GM19467 (cell line): Measurements from ENCODE around the gene SLIT1.

Experiments
- ATAC-seq: cut with Tn5 transposase; IDR thresholded peaks from one replicate; pipeline ENCODE4 v1.9.1; 2021; ENCODE audit warnings: mild to moderate bottlenecking, moderate library complexity; ENCODE audit not compliant: unreplicated experiment

SLIT1 gene

DNA sequence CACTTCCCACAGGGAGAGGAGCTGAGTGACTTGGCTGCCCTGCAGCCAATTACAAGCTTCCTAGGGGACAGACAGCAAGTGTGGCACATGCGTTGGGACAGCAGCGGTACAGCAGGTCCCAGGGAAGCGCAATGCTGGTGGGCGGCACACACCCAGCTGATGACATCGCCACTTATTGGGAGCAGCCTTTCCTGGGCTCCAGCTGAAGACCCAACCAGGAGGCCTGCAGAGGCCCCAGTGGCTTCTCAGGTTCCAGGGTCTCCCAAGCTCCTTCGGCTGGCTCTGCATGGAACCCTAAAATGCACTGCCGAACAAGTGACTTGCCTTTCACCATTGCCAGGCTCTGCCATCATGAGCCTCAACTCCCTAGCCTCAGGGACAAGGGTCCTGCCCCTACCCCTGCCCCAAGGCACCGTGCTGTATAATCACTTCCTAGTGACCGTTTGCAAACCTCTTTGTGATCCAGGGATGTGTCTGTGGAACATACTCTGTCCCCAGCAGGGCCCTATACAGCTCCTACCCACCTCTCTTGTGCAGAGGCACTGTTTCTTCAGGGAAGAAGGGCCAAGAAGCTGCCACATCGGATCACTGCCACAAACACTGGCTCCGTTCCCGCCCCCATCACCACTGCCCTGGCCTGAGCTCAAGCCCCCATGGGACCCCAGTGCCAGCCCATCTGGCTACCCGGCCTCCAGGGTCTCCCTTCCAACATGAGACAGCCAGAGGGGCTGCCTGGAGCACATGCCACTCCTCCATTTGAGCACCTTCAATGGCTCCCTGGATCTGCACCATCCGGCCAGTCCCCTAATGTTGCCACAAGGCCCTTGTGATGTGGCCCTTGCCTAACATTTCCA lies 19.3 kb upstream of the SLIT1 start:
- no peak for ATAC-seq

DNA sequence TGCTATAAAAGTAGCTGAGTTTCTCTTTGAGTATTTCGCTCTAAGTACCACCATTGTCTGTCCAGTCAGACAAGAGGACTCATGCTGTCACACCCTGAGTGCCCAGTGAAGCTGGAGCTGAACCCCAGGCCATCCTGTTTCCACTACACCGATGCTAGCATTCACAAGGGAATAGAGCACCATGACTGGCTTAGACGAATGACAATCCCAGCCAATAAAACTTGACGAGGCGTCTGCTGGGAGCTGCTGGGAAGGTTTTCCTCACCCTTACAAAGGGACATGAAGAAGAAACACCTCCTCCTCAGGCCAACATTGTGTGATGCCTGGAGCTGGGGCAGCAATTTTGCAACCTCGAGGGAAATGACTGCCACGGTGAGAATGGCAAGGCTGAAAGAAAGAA lies 17.5 kb upstream of the SLIT1 start:
- no peak for ATAC-seq

- ATAC-seq: no peak
These were observed 14.9 kb upstream of the SLIT1 start for GRCh38 chr10:97200616-97201015.

GRCh38 chr10:97199152-97199551 lies 13.4 kb upstream of the SLIT1 start:
- ATAC-seq: no peak

DNA sequence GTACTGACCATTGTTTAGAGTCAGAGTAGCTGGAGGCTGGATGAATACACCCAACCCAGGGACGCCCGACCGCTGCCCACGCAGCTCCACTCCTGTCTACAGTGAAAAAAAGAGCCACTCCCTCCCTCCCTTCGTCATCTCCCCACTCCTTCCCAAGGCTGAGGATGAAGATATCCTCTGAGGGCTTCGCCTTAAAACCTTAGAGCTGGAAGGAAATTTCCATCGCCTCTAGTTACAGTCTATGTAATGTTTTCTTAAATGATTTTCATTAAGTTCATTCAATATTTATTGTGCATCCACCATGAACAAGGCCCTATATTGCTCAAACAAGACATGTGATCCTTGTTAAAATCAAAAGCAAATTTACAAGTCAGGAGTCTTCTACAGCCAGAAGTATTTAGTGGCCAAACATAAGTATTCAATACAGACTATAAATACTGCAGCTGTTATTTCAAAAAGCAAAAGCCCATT lies 11.3 kb upstream of the SLIT1 start:
- ATAC-seq: no peak

DNA sequence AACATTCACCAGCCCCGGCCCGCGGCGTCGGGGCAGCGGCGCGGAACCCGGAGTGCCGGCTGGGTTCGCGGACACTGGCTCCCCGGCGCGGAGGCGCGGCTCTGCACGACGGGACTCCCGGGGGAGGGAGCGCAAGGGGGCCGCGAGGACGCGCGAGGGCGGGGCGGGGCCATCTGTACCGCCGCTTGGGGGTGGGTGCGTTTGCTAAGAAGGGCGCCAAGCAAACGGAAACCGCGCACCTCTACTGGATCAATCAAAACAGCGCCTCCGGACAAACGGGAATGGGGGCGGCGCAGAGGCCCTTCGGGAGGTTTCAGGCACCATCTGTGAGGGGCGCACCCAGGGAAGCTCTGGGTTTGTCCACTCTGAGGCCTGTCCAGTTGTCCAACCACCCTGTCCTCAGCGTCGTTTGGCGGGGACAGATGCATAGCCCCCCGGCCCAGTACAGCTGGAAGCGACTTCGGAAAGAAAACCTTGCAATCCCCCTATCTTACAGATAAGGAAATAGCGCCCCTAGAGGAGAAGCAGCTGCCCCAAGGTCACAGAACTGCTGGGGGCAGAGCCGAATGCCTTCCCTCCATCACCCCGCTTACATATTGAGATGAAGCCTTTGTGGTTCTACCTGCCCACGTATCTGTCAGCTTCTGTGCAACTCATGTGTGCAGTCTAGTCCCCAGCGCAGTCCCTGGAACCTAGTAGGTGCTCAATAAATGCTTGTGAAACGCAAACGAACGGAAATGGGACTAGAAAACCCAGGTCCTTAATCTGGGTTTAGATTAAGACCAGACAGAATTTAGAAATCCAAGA lies 10.7 kb upstream of the SLIT1 start:
- ATAC-seq: no peak

GRCh38 chr10:97195706-97196222 lies 10.0 kb upstream of the SLIT1 start:
- ATAC-seq: no peak

DNA sequence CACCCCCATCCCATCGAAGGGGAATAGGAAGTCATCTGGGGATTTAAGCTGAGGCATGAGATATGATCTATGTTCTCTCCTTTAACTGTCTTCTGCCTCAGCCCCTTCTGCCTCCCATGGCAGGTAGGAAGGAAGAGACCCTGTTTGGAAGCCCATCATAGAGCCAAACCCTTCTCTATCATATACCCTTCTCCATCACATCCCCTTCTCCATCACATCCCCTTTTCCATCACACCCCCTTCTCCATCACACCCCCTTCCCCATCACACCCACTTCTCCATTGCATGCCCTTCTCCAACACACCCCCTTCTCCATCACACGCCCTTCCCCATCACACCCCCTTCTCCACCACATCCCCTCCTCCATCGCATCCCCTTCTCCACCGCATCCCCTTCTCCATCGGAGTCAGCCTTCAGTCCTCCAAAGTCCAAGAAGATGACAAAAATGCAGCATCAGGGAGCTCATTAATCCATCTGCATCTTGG lies 7.2 kb upstream of the SLIT1 start:
- no peak for ATAC-seq

DNA sequence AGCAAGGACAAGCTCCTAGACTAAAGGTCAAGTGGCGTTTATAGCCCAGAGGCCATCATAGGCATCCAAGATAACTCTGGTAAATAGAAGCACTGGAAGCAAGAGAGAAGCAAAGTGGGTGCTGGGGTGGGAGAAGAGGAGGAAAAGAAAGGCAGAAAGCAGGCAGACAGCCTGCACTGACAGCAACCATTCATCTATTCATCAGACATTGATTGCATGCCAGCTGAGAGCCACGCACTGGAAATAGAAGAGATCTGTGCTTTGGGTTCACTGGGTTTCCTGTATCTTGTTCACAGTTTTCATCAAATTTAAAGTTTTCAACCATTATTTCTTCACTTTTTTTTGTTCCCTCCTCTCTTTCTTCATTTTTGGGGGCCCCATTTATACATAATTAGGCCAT lies 4.7 kb upstream of the SLIT1 start:
- no peak for ATAC-seq

- no peak for ATAC-seq
These were observed 2.5 kb upstream of the SLIT1 start for GRCh38 chr10:97188261-97188711.

DNA sequence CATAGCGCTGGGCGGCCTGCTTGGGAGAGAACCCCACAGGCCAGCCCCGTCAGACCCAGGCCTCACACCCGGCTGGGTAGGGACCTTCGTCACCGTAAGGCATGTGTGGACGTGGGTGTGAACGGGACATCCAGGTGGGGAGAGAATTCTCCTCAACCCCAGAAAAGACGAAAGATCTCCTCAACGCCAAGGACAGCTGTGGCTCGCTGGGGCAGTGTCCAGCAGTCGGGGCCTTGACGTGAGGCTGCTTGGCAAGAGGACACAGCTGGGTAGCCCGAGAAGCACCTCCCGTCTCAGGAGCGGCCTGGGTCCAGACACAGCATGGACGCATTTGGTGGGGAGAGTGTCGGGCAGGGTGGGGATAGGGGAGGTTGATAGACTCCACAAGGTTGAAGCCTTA lies 1.2 kb upstream of the SLIT1 start:
- ATAC-seq: no peak

DNA sequence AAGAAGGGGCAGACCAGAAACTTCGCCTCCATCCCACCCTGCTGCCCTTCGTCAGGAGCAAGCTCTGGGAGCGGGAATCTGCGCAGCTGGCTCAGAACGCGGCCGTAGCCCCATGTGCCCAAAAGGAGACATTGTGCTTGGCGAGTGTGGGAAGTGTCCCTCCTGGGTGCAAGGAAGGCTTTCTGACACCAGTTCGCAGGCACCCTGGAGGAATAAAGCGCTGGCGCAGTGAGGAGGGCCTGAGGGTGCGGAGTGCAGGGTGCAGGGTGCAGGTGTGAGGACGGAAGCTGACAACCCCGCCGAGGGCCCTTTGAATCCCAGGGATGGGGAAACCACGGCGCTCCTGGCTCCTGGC lies 811 bp downstream of the SLIT1 start:
- no peak for ATAC-seq

DNA sequence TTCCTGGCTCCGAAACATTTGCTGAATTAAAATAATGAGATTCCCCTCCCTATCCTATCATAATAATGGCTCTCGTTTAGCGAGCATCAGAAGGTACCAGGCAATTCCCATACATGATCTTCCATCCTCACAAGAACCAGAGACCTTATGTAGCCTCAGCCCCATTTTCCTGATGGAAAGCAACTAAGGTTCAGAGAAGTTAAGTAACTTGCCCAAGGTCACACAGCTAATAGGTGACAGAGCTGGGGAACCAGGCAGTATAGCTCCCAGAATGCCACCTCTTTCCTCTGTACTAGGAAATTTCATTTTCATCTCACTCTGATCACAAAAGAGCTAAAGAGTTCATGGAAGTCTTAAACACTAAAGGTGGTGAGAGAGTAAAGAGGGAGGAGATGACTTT lies 2.4 kb downstream of the SLIT1 start:
- no peak for ATAC-seq

GRCh38 chr10:97182288-97182990 lies 3.3 kb downstream of the SLIT1 start:
- ATAC-seq: no peak

DNA sequence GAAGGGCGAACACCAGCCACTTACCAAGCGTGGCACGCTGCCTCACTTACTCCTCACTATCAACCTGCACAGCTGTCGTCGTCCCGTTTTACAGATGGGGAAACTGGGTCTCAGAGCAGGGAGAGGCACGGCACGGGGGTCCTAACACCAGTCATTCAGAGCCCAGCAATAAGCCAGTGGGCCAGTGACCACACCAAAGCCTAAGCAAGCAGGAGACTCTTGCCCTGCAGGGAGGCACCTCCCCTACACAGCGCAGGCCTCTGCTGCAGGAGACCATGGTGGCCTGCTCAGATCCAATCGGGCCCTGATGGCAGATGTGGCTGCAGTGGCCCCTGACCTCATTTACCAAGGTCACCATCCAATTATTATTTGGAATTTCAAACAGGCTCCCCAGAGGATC lies 4.8 kb downstream of the SLIT1 start:
- ATAC-seq: no peak

- ATAC-seq: no peak
These were observed 5.4 kb downstream of the SLIT1 start for GRCh38 chr10:97180363-97180755.

DNA sequence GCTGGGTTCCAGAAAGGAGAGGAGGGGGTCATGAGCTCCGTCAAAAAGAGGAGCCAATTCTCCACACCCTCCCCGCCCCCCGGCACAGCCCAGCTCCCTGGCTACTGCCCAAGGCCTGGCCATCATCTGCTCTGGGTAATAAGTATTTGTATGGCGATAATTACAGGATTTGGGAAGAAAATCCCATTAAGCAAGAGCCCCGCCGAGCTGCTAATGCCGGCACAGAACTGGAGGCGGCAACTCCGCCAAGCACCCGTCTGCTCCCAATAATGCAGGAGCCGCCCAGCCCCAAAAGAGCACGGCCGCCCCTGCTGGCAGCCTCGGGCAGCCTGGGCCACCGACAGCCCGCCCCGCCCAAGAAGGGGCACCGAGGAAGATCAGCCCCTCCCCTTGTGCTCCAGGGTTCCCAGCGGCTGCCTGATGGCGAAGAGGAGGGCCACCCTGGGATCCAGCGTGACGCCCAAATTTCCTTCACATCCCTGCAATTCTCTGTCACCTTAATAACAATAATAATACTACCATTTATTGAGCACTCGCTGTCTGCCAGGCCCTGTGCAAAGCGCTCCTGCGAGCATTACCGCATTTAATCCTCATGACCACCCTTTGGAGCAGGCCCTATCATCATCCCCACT lies 5.9 kb downstream of the SLIT1 start:
- ATAC-seq: no peak

DNA sequence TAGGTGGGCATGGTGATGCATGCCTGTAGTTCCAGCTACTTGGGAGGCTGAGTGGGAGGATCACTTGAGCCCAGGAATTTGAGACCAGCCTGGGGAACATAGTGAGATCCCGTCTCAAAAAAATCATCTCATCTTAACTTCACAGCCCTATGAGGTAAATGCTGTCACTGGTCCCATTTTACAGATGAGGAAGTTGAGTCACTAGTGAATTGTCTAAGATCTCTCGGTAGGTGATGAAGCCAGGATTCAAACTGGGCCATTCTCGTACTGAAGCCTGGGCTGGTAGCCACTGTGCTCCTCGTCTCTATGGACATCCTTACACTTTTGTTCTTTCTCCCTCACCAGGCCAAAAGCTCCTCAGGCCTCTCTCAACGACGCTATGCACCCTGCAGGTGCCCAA lies 6.4 kb downstream of the SLIT1 start:
- ATAC-seq: no peak

DNA sequence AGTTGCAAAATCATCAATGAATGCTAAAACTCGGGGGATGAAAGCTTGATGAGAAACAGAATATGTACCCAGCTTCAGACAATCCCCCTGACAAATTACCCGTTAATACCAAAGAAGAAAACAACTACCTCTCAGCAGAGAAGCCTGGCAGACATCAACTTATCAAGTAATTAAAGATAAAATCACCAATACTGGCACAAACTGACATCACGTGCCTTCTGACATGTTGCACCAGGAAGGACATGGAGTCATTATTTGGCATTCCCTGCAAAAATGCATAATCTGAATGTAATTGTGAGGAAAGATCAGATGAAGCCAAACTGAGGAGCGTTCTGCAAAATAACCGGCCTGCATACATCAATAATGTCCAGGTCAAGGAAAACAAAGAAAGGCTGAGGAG lies 7.7 kb downstream of the SLIT1 start:
- no peak for ATAC-seq

GRCh38 chr10:97176226-97176625 lies 9.5 kb downstream of the SLIT1 start:
- no peak for ATAC-seq

DNA sequence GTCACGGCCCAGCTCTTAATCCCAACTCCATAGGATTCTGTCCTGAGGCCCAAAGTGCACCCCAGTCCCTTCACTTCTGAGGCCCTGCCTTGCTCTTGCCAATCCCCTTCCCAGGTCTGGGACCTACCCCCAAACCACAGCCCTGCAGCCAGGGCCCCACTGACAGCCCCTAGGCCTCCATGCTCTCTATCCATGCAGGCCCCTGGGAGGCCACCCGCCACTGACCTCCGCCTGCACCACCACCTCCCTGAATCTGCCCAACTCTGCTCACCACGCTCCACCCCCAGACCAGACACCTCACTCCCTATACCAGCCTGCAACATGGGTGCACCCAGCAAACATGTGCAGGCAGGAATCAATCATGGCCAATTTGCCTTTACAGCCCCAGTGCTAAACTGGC lies 10.2 kb downstream of the SLIT1 start:
- no peak for ATAC-seq
